Measurements from ENCODE around the gene NOB1.
A peak's percentile ranks its signal among the peaks of the same experiment; 100 is the strongest.
"Not testable (repeated sequence)": the region's sequence is repeated elsewhere in the genome, so short reads cannot be mapped to it uniquely, and the experiment has no call there.

Gene NOB1

GRCh38 chr16:69761983-69762813 is 7.5 kb upstream of the NOB1 start, which contains the start of gene WWP2:
TSS of gene WWP2 (plus strand) at chr16:69762332. CDS start at chr16:69787011, 24,679 bp downstream.
- DNase-seq (ENCODE audit: low read depth), result no peak

GRCh38 chr16:69757375-69757774 is 2.6 kb upstream of the NOB1 start:
- not testable (repeated sequence) for DNase-seq (ENCODE audit: low read depth)

- DNase-seq (ENCODE audit: low read depth), result no peak
Observed at GRCh38 chr16:69756705-69757104, 2.0 kb upstream of the NOB1 start.

- no peak for DNase-seq (ENCODE audit: low read depth)
Observed at GRCh38 chr16:69754143-69754468, 620 bp downstream of the NOB1 start.

- DNase-seq (ENCODE audit: low read depth), result no peak
Observed at GRCh38 chr16:69748694-69749345, 5.9 kb downstream of the NOB1 start.

- DNase-seq (ENCODE audit: low read depth), result no peak
Observed at GRCh38 chr16:69747115-69747514, 7.6 kb downstream of the NOB1 start.

GRCh38 chr16:69745959-69746358 is 8.8 kb downstream of the NOB1 start:
- DNase-seq (ENCODE audit: low read depth), result no peak

GRCh38 chr16:69745232-69745612 is 9.5 kb downstream of the NOB1 start:
- DNase-seq (ENCODE audit: low read depth), result no peak

- no peak for DNase-seq (ENCODE audit: low read depth)
Observed at GRCh38 chr16:69744363-69745231, 10.1 kb downstream of the NOB1 start.

GRCh38 chr16:69741951-69742904 is 12.5 kb downstream of the NOB1 start:
- DNase-seq (ENCODE audit: low read depth), result peak; percentile 51

GRCh38 chr16:69741519-69741918 is 13.2 kb downstream of the NOB1 start:
- no peak for DNase-seq (ENCODE audit: low read depth)

GRCh38 chr16:69732101-69732500 is 22.6 kb downstream of the NOB1 start:
- DNase-seq (ENCODE audit: low read depth), result no peak

- DNase-seq (ENCODE audit: low read depth), result not testable (repeated sequence)
Observed at GRCh38 chr16:69731280-69731679, 23.4 kb downstream of the NOB1 start.

GRCh38 chr16:69729030-69729429 is 25.7 kb downstream of the NOB1 start:
- DNase-seq (ENCODE audit: low read depth), result not testable (repeated sequence)

GRCh38 chr16:69727916-69728270 is 26.8 kb downstream of the NOB1 start:
- no peak for DNase-seq (ENCODE audit: low read depth)

- DNase-seq (ENCODE audit: low read depth), result peak; percentile 98
Observed at GRCh38 chr16:69726313-69727060, 28.2 kb downstream of the NOB1 start, which contains the start of gene NQO1. TSS of gene NQO1 (minus strand) at chr16:69726560. CDS start at chr16:69726439, 121 bp downstream.

GRCh38 chr16:69725480-69726312 is 29.0 kb downstream of the NOB1 start:
- DNase-seq (ENCODE audit: low read depth), result no peak

- no peak for DNase-seq (ENCODE audit: low read depth)
Observed at GRCh38 chr16:69724981-69725479, 29.7 kb downstream of the NOB1 start.

GRCh38 chr16:69724414-69724873 is 30.3 kb downstream of the NOB1 start:
- no peak for DNase-seq (ENCODE audit: low read depth)

All from fibroblast of the conjunctiva (primary cell).